GM19324 (cell line): Measurements from ENCODE around the gene PSD2.

Experiments
- ATAC-seq: cut with Tn5 transposase; IDR thresholded peaks from one replicate; pipeline ENCODE4 v1.9.1; 2021; ENCODE audit warnings: mild to moderate bottlenecking, moderate library complexity; ENCODE audit not compliant: unreplicated experiment, low FRiP score

Gene PSD2

DNA sequence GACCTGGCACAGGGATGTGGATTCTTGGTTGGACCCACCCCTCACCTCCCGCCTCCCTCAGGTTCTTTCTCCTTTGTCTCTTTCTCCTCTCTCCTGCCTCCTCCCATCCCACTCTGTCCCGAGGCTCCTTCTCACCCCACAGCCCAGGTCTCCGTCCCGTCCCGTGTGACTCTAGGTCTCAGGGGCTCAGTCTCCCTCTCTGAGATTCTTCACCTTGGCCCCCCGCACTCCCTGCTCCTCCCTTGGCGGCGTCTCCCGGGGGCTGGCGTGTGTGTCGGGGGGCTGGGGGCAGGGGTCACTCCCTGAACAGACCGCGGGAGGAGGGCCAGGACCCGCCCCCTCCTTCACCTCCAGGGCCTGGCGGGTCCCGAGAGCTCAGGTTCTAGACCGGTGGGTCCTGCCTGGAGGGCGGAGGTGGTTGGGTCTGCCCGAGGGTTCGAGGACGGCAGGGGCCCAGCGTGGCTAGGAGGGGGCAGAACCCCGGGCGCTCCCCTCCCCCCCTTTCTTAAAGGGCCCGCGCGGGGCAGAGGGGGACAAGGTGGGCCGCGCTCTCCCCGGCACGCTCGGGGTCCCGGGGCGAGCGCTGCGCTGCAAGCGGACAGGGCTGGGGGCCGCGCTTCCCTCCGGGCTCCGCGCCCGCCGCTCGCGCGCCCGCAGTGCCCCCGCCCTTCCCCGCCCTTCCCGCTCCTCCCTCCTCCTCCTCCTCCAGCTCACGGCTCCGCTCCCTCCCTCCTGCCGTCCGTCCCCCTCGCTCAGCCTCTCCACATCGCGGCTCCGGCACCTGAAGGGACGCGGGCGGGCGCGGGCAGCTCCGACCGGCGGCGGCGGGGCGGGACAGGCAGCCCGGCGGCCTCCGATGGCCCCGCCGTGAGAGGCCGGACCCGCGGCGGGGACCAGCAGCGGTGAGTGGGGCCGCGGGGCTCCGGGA, at the start of gene PSD2:
TSS of gene PSD2 (plus strand) at position 735 of the 928 bp plus-strand sequence. CDS start 13,633 bp downstream, outside the sequence.
- ATAC-seq, result no peak

DNA sequence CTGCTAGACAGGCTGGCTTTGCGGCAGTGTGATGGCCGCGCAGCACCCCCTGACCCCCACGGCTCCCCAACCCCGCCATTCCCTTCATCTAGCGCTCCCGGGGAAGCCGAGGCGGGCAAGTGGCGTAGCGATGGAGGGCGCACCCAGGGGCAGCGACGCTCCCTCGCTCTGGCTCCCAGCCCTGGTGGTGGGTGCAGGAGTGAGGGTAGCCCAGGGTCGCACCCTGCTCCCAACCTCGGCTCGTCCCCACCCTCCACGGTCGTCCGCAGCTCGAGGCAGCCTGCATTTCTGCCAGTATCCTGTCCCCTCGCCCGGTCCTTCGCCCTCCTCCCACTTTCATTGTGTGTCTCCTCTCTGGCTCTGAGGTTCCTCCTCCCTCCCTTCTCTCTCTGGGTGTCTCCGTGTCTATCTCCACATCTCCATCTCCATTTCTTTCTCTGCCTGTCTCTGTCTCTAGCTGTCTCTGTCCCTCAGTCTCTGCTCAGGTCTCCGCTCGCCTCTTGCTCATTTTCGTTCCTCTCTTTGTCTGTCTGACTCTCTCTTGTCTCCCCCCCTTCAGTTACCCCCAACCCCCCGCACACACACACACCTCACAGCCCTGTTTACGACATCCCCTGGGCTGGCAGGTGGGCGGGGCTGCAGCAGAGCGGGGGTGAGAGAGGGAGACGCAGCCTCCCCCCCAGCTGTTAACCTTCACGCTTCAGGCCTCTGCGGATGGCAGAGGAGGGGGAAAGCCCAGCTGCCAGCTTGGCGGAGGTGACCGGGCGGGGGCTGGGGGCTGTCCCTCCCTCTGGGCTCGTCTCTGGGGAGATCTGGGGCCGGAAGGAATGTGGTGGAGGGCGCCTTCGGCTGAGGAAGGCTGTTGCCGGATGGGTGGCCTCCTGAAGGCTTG, 48.7 kb upstream of the PSD2 start:
- no peak for ATAC-seq

DNA sequence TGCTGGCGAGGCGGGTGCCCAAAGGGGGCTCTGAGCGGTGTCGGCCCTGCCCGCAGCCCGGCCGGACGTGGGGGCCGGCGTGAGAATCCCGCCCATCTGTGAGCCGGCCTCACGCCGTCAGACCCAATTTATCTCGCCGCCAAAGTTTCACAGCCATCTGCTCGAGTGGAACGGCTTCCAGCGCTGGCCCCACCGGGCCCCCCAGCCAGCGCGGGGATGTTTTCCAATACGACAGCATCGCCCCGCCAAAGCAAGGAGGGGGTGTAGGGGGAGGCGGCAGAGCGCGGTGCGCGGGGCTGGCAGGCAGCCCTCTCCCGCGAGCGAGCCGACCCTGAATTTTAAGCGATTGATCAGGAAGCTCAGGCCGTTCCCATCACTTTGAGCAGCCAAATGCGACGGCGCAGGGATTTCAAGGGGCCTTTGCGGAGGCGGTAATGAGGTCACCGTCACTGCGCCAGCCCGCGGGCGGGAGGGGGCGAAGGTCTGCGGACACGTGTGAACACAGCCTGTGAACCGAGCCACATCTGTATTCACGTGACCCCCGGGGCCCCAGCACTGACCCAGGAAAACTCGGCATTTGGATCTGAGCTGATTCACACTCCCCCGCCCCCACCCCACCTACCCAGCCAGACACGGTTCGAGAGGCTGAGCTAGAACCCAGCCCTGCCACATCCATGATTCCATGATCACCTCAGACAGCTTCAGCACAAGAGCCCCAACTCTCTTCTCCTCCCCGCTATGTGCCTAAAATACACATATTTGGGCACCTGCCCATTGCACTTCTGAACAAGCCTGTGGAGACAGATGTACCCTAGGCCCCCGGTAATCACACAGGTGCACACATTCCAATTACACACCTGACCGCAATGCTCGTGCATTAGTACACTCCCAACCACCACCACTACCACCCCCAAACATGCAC, 47.8 kb upstream of the PSD2 start:
- no peak for ATAC-seq

DNA sequence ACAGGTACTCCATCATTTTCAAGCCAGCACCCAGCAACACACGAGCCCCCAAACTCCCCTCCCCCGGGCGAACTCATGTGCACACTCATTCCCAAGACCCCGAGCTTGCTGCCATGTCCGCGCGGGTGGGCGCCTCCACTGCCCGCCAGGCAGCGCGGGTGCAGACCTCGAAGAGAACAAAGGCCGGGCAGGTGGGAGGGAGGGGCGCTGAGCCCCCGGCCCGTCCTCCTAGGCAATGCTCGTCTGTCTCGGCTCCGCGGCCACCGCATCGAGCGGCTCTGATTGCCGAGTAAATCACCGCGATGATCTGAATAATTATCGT, 47.1 kb upstream of the PSD2 start:
- no peak for ATAC-seq

DNA sequence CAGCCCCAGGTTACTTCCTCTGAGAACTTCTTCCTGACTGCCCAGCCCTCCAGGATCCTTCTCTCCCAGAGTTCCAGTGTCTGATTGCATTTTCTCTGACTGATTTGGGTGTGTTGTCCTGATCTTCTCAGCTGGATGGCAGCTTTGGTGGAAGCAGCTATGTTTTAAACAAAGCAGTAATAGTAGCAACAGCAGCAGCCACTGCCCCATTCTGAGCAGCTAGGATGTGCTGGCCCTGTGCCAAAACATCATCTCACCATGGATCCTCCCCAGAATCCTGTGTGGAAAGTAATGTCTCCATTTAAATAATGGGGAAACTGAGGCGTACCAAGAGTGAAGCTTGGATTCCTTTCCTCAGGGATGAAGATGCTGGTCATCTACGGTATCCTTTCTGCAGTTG, 46.4 kb upstream of the PSD2 start:
- ATAC-seq, result no peak

DNA sequence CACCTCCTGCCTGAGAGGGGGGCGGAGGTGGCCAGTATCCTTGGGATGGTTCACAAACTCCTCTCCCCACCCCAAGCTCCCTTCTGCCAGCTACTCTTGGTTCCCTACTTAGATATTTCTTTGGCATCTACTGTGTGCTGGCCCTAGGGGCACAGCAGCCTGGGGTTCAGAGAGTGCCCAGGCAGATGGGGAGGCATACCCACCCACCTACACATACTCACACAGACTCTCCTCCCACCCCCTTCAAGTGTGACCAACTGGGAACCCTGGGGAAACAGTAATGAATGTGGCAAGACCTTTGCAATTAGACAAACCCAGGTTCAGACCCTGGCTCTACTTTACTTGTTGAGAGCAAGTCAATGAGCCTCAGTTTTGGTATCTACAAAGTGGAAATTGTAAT, 44.4 kb upstream of the PSD2 start:
- no peak for ATAC-seq

DNA sequence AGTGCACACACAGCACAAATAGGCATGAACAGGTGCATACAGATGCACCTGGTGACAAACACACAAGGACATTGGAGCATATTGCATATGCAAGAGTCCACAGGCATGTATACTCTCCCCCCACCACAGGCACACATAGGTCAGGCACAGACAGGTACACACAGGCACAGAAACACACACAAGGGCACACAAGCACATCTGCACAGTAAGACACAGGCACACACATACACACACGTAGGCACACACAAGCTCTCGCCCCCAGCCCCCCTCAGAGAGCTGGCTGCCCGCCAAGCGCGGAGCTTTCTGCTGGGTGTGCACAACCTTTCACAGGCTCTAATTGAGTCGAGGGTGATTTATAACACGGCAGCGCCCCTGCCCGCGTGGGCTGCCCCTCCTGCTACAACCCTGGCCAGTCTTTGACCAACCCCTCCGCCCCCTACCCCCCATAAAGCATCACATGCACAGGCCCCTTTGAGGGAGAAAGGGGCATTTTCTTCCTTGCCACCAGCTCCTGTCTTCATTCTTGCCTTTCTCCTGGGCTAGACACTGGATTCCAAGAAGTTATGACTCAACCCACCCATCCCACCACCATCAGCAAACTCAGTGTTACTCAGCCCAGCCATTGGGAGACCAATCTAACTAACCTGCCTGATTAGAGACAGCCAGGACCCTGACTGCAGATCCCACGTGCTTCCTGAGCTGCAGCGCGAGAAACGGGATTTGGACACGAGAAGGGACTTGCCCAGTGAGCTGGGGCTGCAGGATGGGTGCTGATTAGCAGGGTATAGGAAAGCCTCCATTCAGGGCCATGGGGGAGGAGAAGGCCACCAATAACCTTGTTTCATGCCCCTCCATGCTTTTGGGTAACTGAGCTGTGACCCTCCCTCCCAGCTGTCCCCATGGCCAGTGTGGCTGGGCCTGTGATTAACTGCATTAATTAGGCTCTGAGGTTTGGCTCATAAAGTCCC, 42.8 kb upstream of the PSD2 start:
- ATAC-seq, result no peak

DNA sequence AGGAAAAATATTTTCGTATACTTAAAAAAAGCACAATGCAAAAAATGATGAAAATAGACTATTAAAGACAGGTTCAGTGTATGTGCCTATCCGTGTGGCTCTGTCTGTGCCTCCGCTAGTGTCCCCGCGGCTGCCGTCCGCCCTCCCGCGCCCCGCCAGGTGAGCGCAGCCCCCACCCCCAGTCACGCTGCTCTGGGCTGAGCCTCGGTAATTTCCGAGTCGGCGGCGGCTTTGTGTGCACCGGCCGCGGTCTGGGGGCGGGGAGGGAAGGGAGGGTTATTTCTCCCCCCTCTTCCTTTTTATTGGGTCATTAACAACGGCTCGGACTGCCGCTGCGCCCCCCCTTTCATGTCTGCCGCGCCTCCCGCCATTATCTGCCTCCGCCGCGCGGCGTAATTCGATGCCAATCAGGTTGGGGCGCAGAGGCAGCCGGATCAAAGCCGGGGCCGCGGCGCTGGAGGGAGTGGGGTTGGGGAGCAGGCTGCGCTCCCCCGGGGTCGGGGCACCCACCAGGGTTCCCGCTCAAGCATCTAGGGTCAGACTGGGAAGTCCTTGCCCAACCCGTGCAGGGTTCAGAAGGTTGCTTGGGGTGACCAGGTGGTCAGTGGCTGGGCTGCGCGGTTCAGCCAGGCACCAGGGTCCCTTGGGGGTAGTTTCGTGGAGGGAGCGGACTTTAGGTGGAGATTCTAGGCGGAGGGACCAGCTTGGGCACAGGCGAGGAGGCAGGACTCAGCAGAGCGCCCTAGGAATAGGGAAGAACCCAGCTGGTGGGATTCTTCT, 39.5 kb upstream of the PSD2 start:
- no peak for ATAC-seq

DNA sequence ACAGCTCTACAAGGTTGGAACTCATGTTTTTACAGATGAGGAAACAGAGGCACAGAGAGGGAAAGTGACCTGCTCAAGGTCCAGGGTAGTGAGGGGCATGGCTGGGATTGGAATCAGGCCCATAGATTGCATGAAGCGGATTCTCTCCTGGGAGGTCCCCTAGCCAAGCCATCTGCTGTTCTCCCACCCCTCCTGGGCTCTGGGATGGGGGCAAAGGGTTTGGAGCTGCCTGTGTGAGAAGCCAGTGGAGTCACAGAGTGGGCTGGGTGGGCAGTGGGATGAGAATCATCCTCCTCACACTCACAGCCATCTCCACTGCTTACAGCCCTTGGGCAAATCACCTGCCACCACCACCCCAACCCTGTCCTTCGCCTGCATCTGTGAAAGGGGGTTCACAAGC, 38.6 kb upstream of the PSD2 start:
- no peak for ATAC-seq

DNA sequence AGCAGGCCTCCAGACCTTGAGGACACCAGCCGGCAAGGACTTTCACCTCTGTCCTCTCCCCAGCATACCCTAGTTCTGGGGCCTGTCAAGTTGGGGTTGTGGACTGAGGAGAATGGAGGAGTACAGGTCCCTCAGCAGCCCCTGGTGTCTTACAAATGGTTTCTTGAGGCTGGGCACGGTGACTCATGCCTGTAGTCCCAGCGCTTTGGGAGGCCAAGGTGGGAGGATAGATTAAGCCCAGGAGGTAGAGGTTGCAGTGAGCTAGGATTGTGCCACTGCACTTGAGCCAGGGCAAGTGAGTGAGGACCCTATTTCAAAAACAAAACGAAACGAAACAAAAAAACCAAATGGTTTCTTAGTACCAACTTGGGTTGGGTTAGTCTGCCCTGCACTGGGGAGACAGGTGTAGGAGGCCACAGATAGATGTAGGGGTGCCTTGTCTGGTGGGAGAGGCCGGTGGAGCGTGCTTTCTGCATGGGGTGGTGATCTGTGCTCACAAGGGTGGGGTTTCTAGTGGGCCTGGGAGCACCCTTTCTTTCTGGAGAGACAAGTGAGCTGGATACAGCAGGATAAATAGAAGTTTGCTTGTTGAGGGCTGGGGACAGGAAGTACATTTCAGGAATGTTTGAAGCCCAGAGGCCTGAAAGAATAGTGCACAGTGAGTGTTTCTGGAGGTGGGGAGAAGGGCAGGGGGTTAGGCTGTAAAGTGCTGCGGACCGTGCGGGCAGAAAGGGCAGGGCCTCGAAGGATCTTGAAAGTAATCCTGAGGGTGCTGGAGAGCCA, 37.7 kb upstream of the PSD2 start:
- ATAC-seq, result no peak

DNA sequence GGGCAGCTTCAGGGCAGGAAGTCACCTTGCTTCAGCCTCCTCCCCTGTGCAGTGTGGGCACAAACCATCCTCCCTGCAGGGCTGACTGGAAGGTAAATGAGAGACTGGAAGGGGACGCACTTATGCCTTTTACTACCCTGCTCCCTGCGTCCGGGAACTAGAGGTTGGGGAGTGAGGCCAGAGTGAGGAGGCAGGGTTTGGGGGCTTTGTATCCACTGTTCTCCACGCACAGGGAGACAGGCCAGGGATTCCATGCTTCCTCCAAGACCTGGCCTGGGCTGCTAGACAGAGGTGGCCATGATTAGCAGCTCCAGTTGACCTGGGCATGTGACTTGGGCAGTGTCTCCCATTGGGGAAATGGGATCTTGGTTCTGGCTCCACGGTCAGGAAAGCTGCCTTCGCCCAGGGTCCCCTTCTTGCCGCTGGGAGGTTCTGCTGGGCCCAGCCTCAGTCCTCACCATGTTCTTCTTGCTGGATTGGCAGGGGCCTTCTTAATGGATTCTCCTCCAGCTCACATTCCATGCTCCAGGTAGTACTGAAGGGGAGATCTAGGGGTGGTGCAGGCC, 37.0 kb upstream of the PSD2 start:
- ATAC-seq, result no peak

DNA sequence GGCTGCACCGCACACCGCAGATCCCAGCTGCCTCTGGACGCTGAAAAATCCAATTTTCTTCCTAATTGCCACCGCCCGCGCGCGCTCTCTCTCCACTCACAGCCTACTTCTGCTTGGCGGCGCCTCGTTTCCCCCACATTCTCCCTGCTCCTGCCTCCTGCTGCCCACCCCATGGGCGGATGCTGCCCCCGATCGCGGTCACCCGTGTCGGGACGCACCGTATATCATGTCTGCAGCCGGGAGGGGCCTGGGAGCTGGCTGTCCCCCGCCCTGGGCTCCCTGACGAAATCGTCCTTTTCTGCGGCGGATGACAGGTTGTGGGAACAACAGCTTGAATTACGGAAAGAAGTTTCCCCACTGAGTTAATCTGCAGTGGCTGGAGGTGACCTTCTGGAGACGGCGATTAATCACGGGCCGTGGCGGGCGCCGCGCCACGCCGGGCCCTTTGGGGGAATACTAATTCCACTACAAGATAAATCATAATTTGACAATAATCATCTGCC, 36.3 kb upstream of the PSD2 start:
- no peak for ATAC-seq

DNA sequence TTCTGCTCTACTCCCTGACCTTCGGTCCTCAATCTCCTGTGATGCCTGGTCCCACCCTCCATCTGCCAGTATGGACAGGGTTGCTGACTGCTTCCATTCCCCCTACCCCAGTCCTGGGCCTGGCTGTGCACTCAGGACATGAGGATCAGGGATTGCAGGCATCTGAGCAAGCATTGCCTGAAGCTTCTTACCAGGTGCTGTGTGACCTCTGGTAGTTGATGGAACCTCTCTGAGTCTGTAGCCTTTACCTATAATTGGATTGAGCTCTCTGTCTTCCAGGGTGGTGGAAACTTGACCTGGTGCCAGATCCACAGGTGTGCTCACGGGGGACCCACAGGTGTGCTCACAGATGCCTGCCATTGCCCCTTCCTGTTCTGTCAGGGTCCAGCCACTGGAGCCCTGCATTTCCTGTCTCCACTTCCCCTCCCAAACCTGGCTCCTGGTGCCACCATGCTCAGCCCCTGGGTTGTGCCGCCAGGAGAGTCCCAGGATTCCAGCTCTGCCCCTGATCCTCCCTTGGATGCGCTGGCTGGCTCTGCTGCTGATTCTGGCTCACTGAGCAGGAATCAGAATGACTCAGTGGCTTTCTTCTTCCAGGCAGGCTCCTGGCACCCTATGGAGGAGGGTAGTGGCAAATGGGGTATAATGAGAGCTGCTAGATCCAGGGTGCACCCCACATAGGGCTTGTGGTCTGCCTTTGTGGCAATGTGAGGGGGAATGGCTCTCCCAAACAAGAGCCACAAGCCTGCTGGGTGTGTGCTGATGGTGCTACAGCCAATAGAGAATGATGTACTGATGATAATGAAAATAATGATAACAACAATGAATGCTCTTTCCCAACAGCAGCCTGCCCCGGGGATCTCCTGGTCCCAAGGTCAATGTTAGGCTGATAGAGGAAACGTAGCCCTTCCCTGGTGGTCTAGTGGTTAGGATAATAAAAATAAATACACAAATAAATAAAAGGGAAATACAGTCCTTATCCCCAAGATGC, 35.2 kb upstream of the PSD2 start:
- no peak for ATAC-seq

DNA sequence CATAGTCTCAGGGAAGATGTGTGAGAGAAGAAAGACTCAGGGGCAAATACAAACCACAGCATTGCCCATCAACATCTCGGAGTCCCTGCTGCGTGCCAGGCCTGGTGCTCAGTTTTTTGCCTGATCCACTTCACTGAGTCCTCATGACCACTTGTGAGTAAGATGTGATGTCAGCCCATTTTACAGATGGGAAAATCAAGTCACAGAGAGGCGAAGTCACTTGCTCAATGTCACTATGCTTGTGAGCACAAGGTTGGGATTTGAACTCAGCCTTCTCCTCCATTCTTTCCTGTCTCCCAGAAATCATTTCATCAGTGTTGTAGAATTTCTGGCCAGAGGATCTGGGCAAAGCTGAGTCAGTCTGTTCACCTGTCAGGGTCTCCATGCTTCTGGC, 34.6 kb upstream of the PSD2 start:
- ATAC-seq, result no peak

DNA sequence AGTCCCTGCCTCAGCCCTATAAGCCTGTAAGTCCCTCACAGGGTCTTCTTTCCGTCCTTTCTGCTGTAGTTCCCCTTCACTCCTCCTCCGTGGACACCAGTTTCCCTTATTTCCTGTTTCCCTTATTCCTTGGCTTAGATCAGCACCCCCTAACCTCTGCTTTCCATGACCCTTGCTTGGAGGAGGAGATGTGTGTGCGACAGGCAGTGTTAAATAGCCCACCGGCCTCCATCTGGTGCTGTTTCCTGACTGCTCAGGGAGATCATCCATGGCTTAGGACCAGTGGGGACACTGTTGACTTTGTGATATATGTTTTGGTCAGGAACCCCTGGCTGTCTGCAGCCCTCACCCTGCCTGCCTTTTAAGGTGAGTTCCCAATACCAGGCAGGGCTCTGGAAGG, 34.1 kb upstream of the PSD2 start:
- ATAC-seq, result no peak

DNA sequence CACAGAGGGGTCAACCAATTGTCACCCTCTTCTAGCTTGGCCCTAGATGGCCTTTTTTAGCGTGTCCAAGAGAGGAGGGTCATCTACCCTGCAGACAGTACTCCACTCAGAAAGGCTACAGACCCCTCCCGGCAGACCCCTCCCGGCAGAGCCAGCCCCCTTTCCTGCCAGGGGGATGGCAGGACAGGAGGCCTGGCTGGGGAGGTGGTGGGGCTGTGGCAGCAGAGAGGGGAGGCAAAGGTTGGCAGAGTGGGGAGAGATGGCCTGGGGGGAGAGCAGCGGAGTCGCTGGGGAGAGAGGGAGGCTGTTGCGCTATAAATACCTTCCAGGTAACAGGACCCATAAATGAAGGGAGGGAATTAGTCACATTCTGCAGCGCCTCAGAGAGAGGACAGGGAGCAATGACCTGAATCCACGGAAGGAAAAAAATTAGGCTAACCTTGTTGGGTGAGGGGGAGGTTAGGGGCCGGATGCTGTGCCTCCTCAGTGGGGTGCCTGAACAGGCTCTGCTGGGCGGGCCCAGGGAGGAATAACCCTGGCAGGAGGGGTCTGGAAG, 32.9 kb upstream of the PSD2 start:
- no peak for ATAC-seq
